HepG2 (cell line): ENCODE measurements around the gene SPRR5. TPM values are rescaled to one million over a fixed set of nuclear protein-coding genes. Genes with fewer than 3 reads are reported as not detected.

Experiments used
- ATAC-seq: fragments of 200-7000 bp; cut with Tn5 transposase; 3 replicates; pipeline ENCODE4 v1.9.1; 2020; ENCODE audit warnings: mild to moderate bottlenecking, moderate library complexity
- BruUV-seq: library from RNA; stranded (reverse); fragments of 400-500 nt; replicated peaks from 2 replicates; lab custom pipeline; 2021; lab: Mats Ljungman, UMichigan
- CTCF ChIA-PET: fragments of 300-600 bp; formaldehyde crosslinking; extraction: SDS; loops from one replicate; lab custom pipeline; 2021; ENCODE audit warnings: low total read pairs, inconsistent platforms, low intra/inter-chr PET ratio; lab: Yijun Ruan, JAX
- POLR2A ChIA-PET: fragments of 350-600 bp; sonication (Branson Sonifier 250); formaldehyde crosslinking; loops from one replicate; lab custom pipeline; 2020; ENCODE audit warnings: antibody characterized with exemption, inconsistent platforms; lab: Yijun Ruan, JAX
- DNase-seq: peaks from one replicate; pipeline ENCODE4 v3.0.0-alpha.2; 2015; ENCODE audit warnings: low spot score
- FAIRE-seq: peaks from 3 replicates; lab custom pipeline; 2011; peaks lifted over from hg19 to GRCh38; lab: Jason Lieb, UNC
- H2AFZ ChIP-seq: one replicate; pipeline ENCODE4 v1.6.1; 2011; ENCODE audit warnings: low read length, inconsistent platforms
- H3K27ac ChIP-seq: fragments of 300-600 bp; 3 replicates; pipeline ENCODE4 v1.8.0; 2011; ENCODE audit warnings: mixed run types, mild to moderate bottlenecking, mixed read lengths, low read length, inconsistent platforms; ENCODE audit not compliant: insufficient read depth; ENCODE audit errors: extremely low read length
- H3K27me3 ChIP-seq, 2 experiments: fragments of 200-600 bp in 1 of 2; 2 replicates in 1 of 2; 3 replicates in 1 of 2; pipeline versions ENCODE4 v1.6.0 to v1.8.0; 2011; ENCODE audit warnings: low read length in 2 of 2, mild to moderate bottlenecking in 2 of 2, moderate library complexity in 2 of 2, inconsistent platforms in 1 of 2; ENCODE audit not compliant: insufficient read depth in 2 of 2, control insufficient read depth in 1 of 2
- H3K36me3 ChIP-seq, 2 experiments: fragments of 200-600 bp in 1 of 2; replicated peaks in 1 of 2; 2 replicates in 1 of 2; 3 replicates in 1 of 2; pipeline versions ENCODE4 v1.5.1 to v1.8.0; 2011; ENCODE audit warnings: low read length in 2 of 2, inconsistent platforms in 1 of 2; ENCODE audit not compliant: insufficient read depth in 2 of 2, control insufficient read depth in 1 of 2
- H3K4me1 ChIP-seq: 2 replicates; pipeline ENCODE4 v1.5.1; 2012; ENCODE audit warnings: low read length, inconsistent platforms; ENCODE audit not compliant: insufficient read depth
- H3K4me2 ChIP-seq: 2 replicates; pipeline ENCODE4 v1.6.0; 2011; ENCODE audit warnings: low read depth, low read length, inconsistent platforms
- H3K4me3 ChIP-seq, 3 experiments: fragments of 200-600 bp in 1 of 3; sonication (generic), shearing (Covaris generic) in 1 of 3; replicated peaks in 1 of 3; 2 replicates each; pipeline ENCODE4 v1.5.1; 2011 to 2016; ENCODE audit warnings: low read length in 3 of 3, inconsistent platforms in 2 of 3, low read depth in 2 of 3, mild to moderate bottlenecking in 2 of 3, control low read depth in 1 of 3, mixed read lengths in 1 of 3; ENCODE audit not compliant: insufficient read depth in 1 of 3
- H3K79me2 ChIP-seq: one replicate; pipeline ENCODE4 v1.6.1; 2011; ENCODE audit warnings: low read length, inconsistent platforms; ENCODE audit not compliant: insufficient read depth
- H3K9ac ChIP-seq: 2 replicates; pipeline ENCODE4 v1.6.0; 2011; ENCODE audit warnings: mild to moderate bottlenecking, low read depth, low read length, inconsistent platforms; ENCODE audit not compliant: insufficient read depth
- H3K9me3 ChIP-seq: 2 replicates; pipeline ENCODE4 v1.5.1; 2012; ENCODE audit warnings: mild to moderate bottlenecking, low read length
- H4K20me1 ChIP-seq: 2 replicates; pipeline ENCODE4 v1.6.0; 2011; ENCODE audit warnings: inconsistent platforms, mild to moderate bottlenecking, low read length, moderate library complexity; ENCODE audit not compliant: insufficient read depth
- AKAP8 ChIP-seq: sonication (generic); formaldehyde crosslinking; IDR thresholded peaks from 2 replicates; pipeline ENCODE4 v1.5.1; 2020; ENCODE audit warnings: mild to moderate bottlenecking, missing genetic modification reagents
- KLF13 ChIP-seq: sonication (generic); formaldehyde crosslinking; IDR thresholded peaks from 2 replicates; pipeline ENCODE4 v1.4.0; 2020; ENCODE audit warnings: mild to moderate bottlenecking, missing genetic modification reagents
- KLF6 ChIP-seq: IDR thresholded peaks from 2 replicates; pipeline ENCODE4 v1.8.0; 2016; ENCODE audit warnings: missing biosample characterization, missing genetic modification reagents
- RFXANK ChIP-seq: IDR thresholded peaks from 2 replicates; pipeline ENCODE4 v1.6.1; 2016
- RNF219 ChIP-seq: sonication (generic); formaldehyde crosslinking; IDR thresholded peaks from 2 replicates; pipeline ENCODE4 v1.5.0; 2020; ENCODE audit warnings: mild to moderate bottlenecking, missing genetic modification reagents
- THAP9 ChIP-seq: sonication (generic); formaldehyde crosslinking; IDR thresholded peaks from 2 replicates; pipeline ENCODE4; 2020; ENCODE audit warnings: missing genetic modification reagents, mild to moderate bottlenecking, borderline replicate concordance
- ZBTB37 ChIP-seq: sonication (generic); formaldehyde crosslinking; IDR thresholded peaks from 2 replicates; pipeline ENCODE4 v1.4.0; 2020; ENCODE audit warnings: mild to moderate bottlenecking, missing genetic modification reagents
- ZFP37 ChIP-seq: sonication (generic); formaldehyde crosslinking; IDR thresholded peaks from 2 replicates; pipeline ENCODE4 v1.4.0; 2020; ENCODE audit warnings: missing genetic modification reagents, borderline replicate concordance
- ZNF20 ChIP-seq: sonication (generic); formaldehyde crosslinking; IDR thresholded peaks from 2 replicates; pipeline ENCODE4 v1.4.0; 2020; ENCODE audit warnings: mild to moderate bottlenecking, moderate library complexity, missing genetic modification reagents
- ZNF513 ChIP-seq: sonication (generic); formaldehyde crosslinking; conservative IDR thresholded peaks from 2 replicates; pipeline ENCODE4 v1.5.0; 2020; ENCODE audit warnings: missing genetic modification reagents
- WGBS: methylation state at CpG from one replicate; pipeline ENCODE4 v1.1.6; 2017; ENCODE audit warnings: low lambda C conversion rate; 5-methylcytosine and 5-hydroxymethylcytosine counted together
- in situ Hi-C: cut with HindIII; loops from 2 replicates; pipeline ENCODE4 v1.10.0; 2017; ENCODE audit warnings: low pct_unique_long_range_greater_than_20kb; ENCODE audit not compliant: extremely low pct_ligation_motif_present
- intact Hi-C: fragments of 100-400 bp; cut with micrococcal nuclease; formaldehyde crosslinking; loops from one replicate; pipeline ENCODE4 v1.10.0; 2022; ENCODE audit not compliant: unreplicated experiment
- polyA plus RNA-seq, 8 experiments: library from polyadenylated mRNA; depleted of rRNA in 3 of 8; stranded (reverse) in 7 of 8; unstranded in 1 of 8; fragments of >200 nt; fragmentation: Illumina TruSeq in 4 of 8; extraction: Trizol in 4 of 8; gene quantifications; 2 replicates each; pipeline versions ENCODE4 v1.2.1 to v1.2.3, GENCODE V29; 2011 to 2016; ENCODE audit warnings: low read depth in 4 of 8, missing spikeins in 1 of 8, mixed read lengths in 1 of 8; ENCODE audit not compliant: insufficient read depth in 1 of 8
- total RNA-seq, 5 experiments: library from RNA; depleted of rRNA; stranded (reverse); fragments of >200 nt; fragmentation: Illumina TruSeq; extraction: Trizol; gene quantifications; 2 replicates each; pipeline ENCODE4 v1.2.3, GENCODE V29; 2016; ENCODE audit warnings: low read depth in 1 of 5
- TF ChIP-seq, protein P1 (sequence below): sonication (generic); formaldehyde crosslinking; IDR thresholded peaks from 2 replicates; pipeline ENCODE4 v1.8.0; 2022; ENCODE audit warnings: missing genetic modification reagents, low read depth, mild to moderate bottlenecking, borderline replicate concordance
- TF ChIP-seq, protein P2 (sequence below): sonication (generic); formaldehyde crosslinking; IDR thresholded peaks from 2 replicates; pipeline ENCODE4 v1.4.0; 2020; ENCODE audit warnings: missing genetic modification reagents, borderline replicate concordance
- TF ChIP-seq, protein P3 (sequence below): sonication (generic); formaldehyde crosslinking; IDR thresholded peaks from 2 replicates; pipeline ENCODE4 v1.5.1; 2020; ENCODE audit warnings: missing genetic modification reagents, mild to moderate bottlenecking, borderline replicate concordance

SPRR5 gene
- total and polyA plus RNA-seq, 2 of the 13 experiments (the other 11 are each of a cell fraction or from before 2014, with no cell fraction given): not detected

DNA sequence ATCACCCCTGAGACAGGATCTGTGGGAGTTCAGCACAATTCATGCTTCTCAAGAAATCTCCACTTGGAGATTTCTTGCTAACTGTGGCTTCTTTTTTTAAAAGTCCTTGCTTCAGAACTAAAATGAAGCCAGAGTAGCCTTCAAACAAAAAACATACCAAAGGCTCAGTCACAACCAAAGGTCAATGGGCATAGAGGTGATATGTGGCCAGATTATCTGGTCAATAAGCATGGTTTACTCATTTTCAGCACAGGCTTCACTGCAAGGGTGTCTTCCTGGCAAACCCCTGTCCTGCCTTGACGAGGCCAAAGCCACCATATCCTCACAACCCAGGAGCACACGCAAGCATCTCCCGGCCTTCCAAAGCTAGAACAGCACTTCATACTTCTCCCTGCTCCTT is 12.3 kb downstream of the SPRR5 start:
- Histone ChIP-seq H3K9ac (no peak overlapping the region), H3K4me3 (no peak overlapping the region), H4K20me1 (no peaks in the 10 kb centered on the region), H3K36me3 (no peaks in the 10 kb centered on the region), H3K9me3 (no peaks in the 10 kb centered on the region), H3K79me2 (no peaks in the 10 kb centered on the region), H3K4me1 (no peaks in the 10 kb centered on the region), H2AFZ (no peak overlapping the region), H3K27me3 (peaks cover 0 to 14% of the 10 kb centered on the region in 2 experiments; a peak in 1 of 5 replicates), H3K4me2 (no peak overlapping the region), H3K27ac (no peak overlapping the region)
- FAIRE-seq: no peak
- intact Hi-C loops (loop anchor here (10.0 kb wide), 1 partner anchor 64 kb away; no protein-coding TSS in a partner anchor), in situ Hi-C loops (no loop called here)
- WGBS: 0% methylated on average over 1 of the region's 3 CpGs
- ChIA-PET CTCF (no interaction called here), POLR2A (no interaction called here)
- ATAC-seq: no peak
- DNase-seq: no peak
- no TSS peak for BruUV-seq
- TF ChIP-seq KLF13 (CRISPR knock-in tag): no peak
- TF ChIP-seq THAP9 (CRISPR knock-in tag): no peak
- TF ChIP-seq ZFP37 (CRISPR knock-in tag): no peak
- TF ChIP-seq RFXANK (CRISPR knock-in tag): no peak
- no peak for TF ChIP-seq ZNF20 (CRISPR knock-in tag)
- no peak for TF ChIP-seq ZNF513
- no peak for TF ChIP-seq ZBTB37 (CRISPR knock-in tag)
- no peak for TF ChIP-seq AKAP8 (CRISPR knock-in tag)
- TF ChIP-seq, protein P1, sequence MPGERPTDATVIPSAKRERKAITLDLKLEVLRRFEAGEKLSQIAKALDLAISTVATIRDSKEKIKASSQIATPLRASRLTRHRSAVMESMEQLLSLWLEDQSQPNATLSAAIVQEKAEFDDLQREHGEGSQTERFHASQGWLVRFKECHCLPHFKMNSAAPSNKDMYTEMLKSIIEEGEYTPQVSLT (CRISPR knock-in tag): no peak
- no peak for TF ChIP-seq KLF6 (CRISPR knock-in tag)
- TF ChIP-seq RNF219 (CRISPR knock-in tag): no peak
- TF ChIP-seq, protein P2, sequence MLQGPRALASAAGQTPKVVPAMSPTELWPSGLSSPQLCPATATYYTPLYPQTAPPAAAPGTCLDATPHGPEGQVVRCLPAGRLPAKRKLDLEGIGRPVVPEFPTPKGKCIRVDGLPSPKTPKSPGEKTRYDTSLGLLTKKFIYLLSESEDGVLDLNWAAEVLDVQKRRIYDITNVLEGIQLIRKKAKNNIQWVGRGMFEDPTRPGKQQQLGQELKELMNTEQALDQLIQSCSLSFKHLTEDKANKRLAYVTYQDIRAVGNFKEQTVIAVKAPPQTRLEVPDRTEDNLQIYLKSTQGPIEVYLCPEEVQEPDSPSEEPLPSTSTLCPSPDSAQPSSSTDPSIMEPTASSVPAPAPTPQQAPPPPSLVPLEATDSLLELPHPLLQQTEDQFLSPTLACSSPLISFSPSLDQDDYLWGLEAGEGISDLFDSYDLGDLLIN (CRISPR knock-in tag): no peak
- TF ChIP-seq, protein P3, sequence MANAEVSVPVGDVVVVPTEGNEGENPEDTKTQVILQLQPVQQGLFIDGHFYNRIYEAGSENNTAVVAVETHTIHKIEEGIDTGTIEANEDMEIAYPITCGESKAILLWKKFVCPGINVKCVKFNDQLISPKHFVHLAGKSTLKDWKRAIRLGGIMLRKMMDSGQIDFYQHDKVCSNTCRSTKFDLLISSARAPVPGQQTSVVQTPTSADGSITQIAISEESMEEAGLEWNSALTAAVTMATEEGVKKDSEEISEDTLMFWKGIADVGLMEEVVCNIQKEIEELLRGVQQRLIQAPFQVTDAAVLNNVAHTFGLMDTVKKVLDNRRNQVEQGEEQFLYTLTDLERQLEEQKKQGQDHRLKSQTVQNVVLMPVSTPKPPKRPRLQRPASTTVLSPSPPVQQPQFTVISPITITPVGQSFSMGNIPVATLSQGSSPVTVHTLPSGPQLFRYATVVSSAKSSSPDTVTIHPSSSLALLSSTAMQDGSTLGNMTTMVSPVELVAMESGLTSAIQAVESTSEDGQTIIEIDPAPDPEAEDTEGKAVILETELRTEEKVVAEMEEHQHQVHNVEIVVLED: no peak
